ENCODE results near the gene HNRNPU.

DNA sequence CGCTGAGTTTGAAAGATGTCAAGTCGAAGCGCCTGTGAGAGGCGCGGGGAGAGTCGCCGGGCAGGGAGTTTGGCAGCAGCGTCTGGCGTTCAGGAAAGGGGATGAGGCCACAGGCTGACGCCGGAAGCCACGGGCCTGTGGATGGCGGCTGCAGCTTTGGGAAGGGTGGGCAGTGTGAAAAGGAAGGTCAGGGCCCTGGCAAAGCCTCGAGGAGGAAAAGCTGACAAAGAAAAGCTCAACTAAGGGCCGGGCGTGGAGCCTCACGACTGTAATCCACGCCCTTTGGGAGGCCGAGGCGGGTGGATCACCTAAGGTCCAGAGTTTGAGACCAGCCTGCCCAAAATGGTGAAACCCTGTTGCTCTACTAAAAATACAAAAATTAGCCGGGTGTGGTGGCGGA is 54.1 kb downstream of the HNRNPU start:
- TF ChIP-seq EZH2 (IDR thresholded peaks at IDR 0.05; ENCODE audit: insufficient read depth, poor library complexity, severe bottlenecking) = no peak
- TF ChIP-seq EZH2phosphoT487 (IDR thresholded peaks at IDR 0.05; ENCODE audit: insufficient read depth, low read depth) = no peak

All from GM23248 (cell line).